HFF-Myc (cell line): ENCODE measurements around the gene ACER3.

Experiments
- DNase-seq: peaks from one replicate; pipeline ENCODE4 v3.0.0-alpha.2; 2011; ENCODE audit warnings: low read depth; ENCODE audit errors: extremely low read depth
- H3K4me3 ChIP-seq: replicated peaks from 2 replicates; pipeline ENCODE4 v1.5.1; 2011; ENCODE audit warnings: low read depth, mild to moderate bottlenecking, control low read depth, low read length
- CTCF ChIP-seq: IDR thresholded peaks from 2 replicates; pipeline ENCODE4 v1.5.1; 2012; ENCODE audit warnings: mild to moderate bottlenecking, low read depth, low read length, control low read depth; ENCODE audit errors: missing control alignments

The ACER3 gene

DNA sequence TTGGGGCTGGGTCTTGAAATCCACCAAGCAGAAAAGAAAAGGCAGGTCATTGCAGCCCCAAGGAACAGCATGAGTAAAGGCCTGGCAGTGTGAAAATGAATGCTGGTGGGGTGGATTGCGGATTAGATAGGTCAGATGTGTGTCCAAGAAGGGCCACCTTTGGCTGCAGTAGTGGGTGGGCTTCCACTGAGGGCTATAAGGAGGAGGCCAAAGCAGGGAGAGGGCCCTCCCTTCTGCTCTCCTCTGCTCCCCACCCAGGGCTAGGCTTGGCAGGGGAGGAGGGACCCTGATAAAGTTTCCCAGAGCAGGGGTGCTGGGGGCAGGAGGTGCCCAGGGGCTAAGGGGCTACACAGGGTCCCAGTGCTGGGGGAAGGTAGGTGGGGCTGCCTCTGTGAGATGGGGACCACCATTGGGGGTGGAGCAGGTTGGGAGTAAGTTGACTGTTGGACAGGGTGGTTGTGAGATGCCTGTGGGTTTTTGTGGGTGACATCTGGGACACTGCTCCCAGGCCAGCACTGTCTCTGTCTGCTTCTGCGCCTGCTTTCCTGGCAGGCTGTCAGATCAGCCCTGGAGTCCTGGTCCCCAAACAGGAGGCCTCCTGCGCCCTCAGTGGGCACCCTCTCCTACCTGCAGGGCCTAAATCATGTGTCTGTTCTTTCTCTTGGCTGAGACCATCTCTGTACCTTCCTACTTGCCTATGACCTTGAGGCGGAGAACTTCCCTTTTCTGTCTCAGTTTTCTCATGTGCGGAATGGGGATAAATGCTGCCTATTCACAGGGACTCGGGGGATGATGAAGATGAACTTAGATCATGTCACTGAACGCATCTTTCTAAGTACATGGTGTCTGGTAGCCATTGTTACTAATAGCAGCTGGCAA is 208.0 kb downstream of the ACER3 start:
- no peak for DNase-seq
- no peak for TF ChIP-seq CTCF
- H3K4me3 ChIP-seq: no peak overlapping the region

- TF ChIP-seq CTCF: no peak
- no peak for DNase-seq
- no peak overlapping the region for H3K4me3 ChIP-seq
Observed at GRCh38 chr11:77069336-77069968, 208.7 kb downstream of the ACER3 start.

GRCh38 chr11:77069969-77070582 is 209.4 kb downstream of the ACER3 start:
- TF ChIP-seq CTCF: no peak

GRCh38 chr11:77071077-77071476 is 210.4 kb downstream of the ACER3 start:
- H3K4me3 ChIP-seq: no peak overlapping the region
- no peak for DNase-seq
- no peak for TF ChIP-seq CTCF

More at GRCh38 chr11:77069969-77070582, 209.4 kb downstream of the ACER3 start:
- H3K4me3 ChIP-seq: no peak overlapping the region
- no peak for DNase-seq

DNA sequence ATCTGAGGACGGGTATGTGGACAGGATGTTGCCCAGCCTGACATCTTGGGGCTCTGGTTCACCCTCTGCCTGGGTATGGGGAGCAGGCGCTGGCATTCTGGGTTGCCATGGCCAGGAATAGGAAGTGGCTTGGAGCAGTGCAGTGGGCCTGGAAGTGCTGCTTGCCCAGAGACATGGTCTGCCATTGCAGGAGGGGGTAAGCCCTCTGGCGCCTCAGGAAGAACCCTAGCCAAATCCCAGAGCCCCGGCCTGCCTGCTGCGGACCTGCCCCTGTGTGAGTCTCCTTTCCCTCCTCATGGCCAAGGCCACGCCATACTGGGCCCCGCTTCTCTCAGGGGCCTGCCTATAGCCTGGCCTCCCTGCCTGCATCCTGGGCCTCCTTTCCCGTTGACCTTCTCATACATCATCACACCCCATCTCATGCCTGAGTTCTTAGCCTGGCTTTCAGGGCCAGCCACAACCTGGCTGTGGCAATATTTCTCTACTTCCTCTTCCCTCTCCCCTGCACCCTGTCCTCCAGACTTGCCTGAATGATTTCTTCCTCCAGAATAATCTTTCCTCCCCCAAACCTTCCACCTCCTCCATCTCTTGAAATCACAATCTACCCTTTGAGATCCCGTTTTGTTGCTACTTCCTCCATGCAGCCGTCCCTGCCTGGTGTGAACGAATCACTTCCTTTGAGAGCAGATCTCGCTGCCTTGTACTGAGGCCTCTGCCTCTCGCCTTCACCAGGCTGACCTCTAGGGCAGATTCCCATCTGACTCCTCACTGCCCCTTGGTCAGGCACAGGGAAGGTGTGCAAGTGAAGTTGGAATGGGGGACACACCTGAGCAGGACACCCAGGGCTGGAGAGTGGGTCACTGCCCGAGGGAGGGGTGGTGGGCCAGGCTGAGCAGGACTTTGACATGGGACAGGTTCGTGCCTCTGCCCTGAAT is 211.2 kb downstream of the ACER3 start:
- H3K4me3 ChIP-seq: no peak overlapping the region
- no peak for DNase-seq
- TF ChIP-seq CTCF: no peak

DNA sequence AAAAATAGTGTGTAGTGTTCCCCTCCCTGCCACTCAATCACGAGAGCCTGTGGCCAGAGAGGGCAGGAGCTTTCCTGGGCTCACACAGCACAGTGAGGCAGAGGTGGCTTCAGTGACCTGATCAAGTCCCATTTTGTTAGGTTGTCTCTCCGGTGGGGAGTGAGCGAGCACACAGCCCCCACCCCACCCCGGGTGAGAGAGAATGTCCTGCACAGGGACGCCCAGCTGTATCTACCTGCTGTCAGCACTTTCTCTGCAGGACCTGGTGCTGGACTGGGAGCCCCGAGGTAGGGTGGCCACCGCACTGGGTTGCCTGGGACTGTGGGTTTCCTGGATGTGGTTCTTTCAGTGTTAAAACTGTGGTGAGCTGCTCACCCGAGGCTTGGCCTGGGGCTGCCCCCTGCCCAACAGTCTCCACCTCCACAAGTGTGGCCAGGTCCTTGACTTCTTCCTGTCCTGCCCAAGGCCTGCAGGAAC is 212.2 kb downstream of the ACER3 start:
- DNase-seq: no peak

More for the DNA sequence above, 212.2 kb downstream of the ACER3 start:
- H3K4me3 ChIP-seq: no peak overlapping the region
- no peak for TF ChIP-seq CTCF
